ENCODE measurements around the gene RB1. TPM values are rescaled to one million over a fixed set of nuclear protein-coding genes. Genes with fewer than 3 reads are reported as not detected.

The RB1 gene
- polyA plus RNA-seq, 1 donor from 2014 or later: 29.5 TPM

- no peaks in the 10 kb centered on the region for H3K27me3 ChIP-seq (ENCODE audit: insufficient read depth, low read depth, low read length)
- no peak overlapping the region for H3K4me3 ChIP-seq (ENCODE audit: low read length)
- no peaks in the 10 kb centered on the region for H3K79me2 ChIP-seq (replicated peaks; ENCODE audit: insufficient read depth, low read length)
- no peaks in the 10 kb centered on the region for H4K20me1 ChIP-seq (ENCODE audit: insufficient read depth)
- H3F3A ChIP-seq (ENCODE audit: insufficient read depth, low read length, poor library complexity, severe bottlenecking): no peaks in the 10 kb centered on the region
- no peaks in the 10 kb centered on the region for H3K36me3 ChIP-seq (ENCODE audit: insufficient read depth, low read length)
- H3K27ac ChIP-seq (ENCODE audit: low read length): no peak overlapping the region
- no peaks in the 10 kb centered on the region for H3K9me3 ChIP-seq (ENCODE audit: low read length)
- no peak overlapping the region for H2AFZ ChIP-seq (ENCODE audit: low read depth, low read length)
- H3K9ac ChIP-seq (ENCODE audit: low read length): no peak overlapping the region
- no peaks in the 10 kb centered on the region for H3K9me2 ChIP-seq (ENCODE audit: insufficient read depth, low read length)
- H3K4me2 ChIP-seq (ENCODE audit: low read length): no peak overlapping the region
- TF ChIP-seq POLR2AphosphoS5 (IDR thresholded peaks at IDR 0.05) (no peak), EZH2 (IDR thresholded peaks at IDR 0.05; ENCODE audit: borderline replicate concordance, insufficient read depth, low read length, poor library complexity, severe bottlenecking) (no peak), RAD21 (conservative IDR thresholded peaks at IDR 0.05) (no peak), EP300 (conservative IDR thresholded peaks at IDR 0.05; ENCODE audit: poor library complexity, severe bottlenecking) (no peak)
Measured at GRCh38 chr13:48398450-48399095, 95.0 kb downstream of the RB1 start.

GRCh38 chr13:48400090-48400694 is 96.6 kb downstream of the RB1 start:
- H3K9me3 ChIP-seq (ENCODE audit: low read length): no peaks in the 10 kb centered on the region
- no peaks in the 10 kb centered on the region for H3K36me3 ChIP-seq (ENCODE audit: insufficient read depth, low read length)
- TF ChIP-seq, protein P1, sequence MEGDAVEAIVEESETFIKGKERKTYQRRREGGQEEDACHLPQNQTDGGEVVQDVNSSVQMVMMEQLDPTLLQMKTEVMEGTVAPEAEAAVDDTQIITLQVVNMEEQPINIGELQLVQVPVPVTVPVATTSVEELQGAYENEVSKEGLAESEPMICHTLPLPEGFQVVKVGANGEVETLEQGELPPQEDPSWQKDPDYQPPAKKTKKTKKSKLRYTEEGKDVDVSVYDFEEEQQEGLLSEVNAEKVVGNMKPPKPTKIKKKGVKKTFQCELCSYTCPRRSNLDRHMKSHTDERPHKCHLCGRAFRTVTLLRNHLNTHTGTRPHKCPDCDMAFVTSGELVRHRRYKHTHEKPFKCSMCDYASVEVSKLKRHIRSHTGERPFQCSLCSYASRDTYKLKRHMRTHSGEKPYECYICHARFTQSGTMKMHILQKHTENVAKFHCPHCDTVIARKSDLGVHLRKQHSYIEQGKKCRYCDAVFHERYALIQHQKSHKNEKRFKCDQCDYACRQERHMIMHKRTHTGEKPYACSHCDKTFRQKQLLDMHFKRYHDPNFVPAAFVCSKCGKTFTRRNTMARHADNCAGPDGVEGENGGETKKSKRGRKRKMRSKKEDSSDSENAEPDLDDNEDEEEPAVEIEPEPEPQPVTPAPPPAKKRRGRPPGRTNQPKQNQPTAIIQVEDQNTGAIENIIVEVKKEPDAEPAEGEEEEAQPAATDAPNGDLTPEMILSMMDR (IDR thresholded peaks at IDR 0.05; ENCODE audit: poor library complexity, severe bottlenecking): no peak
- TF ChIP-seq SMC3 (conservative IDR thresholded peaks at IDR 0.05; ENCODE audit: poor library complexity) (no peak), EP300 (conservative IDR thresholded peaks at IDR 0.05; ENCODE audit: poor library complexity, severe bottlenecking) (no peak), EZH2 (IDR thresholded peaks at IDR 0.05; ENCODE audit: borderline replicate concordance, insufficient read depth, low read length, poor library complexity, severe bottlenecking) (no peak), MXI1 (conservative IDR thresholded peaks at IDR 0.05; ENCODE audit: poor library complexity, severe bottlenecking) (no peak), TAF1 (IDR thresholded peaks at IDR 0.05; ENCODE audit: low read depth) (no peak), RAD21 (conservative IDR thresholded peaks at IDR 0.05) (no peak), POLR2AphosphoS5 (IDR thresholded peaks at IDR 0.05) (no peak)
- TF ChIP-seq, protein P2, sequence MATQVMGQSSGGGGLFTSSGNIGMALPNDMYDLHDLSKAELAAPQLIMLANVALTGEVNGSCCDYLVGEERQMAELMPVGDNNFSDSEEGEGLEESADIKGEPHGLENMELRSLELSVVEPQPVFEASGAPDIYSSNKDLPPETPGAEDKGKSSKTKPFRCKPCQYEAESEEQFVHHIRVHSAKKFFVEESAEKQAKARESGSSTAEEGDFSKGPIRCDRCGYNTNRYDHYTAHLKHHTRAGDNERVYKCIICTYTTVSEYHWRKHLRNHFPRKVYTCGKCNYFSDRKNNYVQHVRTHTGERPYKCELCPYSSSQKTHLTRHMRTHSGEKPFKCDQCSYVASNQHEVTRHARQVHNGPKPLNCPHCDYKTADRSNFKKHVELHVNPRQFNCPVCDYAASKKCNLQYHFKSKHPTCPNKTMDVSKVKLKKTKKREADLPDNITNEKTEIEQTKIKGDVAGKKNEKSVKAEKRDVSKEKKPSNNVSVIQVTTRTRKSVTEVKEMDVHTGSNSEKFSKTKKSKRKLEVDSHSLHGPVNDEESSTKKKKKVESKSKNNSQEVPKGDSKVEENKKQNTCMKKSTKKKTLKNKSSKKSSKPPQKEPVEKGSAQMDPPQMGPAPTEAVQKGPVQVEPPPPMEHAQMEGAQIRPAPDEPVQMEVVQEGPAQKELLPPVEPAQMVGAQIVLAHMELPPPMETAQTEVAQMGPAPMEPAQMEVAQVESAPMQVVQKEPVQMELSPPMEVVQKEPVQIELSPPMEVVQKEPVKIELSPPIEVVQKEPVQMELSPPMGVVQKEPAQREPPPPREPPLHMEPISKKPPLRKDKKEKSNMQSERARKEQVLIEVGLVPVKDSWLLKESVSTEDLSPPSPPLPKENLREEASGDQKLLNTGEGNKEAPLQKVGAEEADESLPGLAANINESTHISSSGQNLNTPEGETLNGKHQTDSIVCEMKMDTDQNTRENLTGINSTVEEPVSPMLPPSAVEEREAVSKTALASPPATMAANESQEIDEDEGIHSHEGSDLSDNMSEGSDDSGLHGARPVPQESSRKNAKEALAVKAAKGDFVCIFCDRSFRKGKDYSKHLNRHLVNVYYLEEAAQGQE (IDR thresholded peaks at IDR 0.05; ENCODE audit: borderline replicate concordance): no peak
- H3K27me3 ChIP-seq (ENCODE audit: insufficient read depth, low read depth, low read length): no peaks in the 10 kb centered on the region
- H3K27ac ChIP-seq (ENCODE audit: low read length): no peak overlapping the region
- H3F3A ChIP-seq (ENCODE audit: insufficient read depth, low read length, poor library complexity, severe bottlenecking): no peaks in the 10 kb centered on the region
- H3K4me2 ChIP-seq (ENCODE audit: low read length): no peak overlapping the region
- H3K9me2 ChIP-seq (ENCODE audit: insufficient read depth, low read length): no peaks in the 10 kb centered on the region
- H3K4me3 ChIP-seq (ENCODE audit: low read length): no peak overlapping the region
- no peaks in the 10 kb centered on the region for H3K79me2 ChIP-seq (replicated peaks; ENCODE audit: insufficient read depth, low read length)
- no peak overlapping the region for H2AFZ ChIP-seq (ENCODE audit: low read depth, low read length)
- H4K20me1 ChIP-seq (ENCODE audit: insufficient read depth): no peaks in the 10 kb centered on the region
- H3K9ac ChIP-seq (ENCODE audit: low read length): no peak overlapping the region

All from neural cell (in vitro differentiated cells).